Endothelial cell of umbilical vein (primary cell): ENCODE measurements around the gene ADSL. TPM values are rescaled to one million over a fixed set of nuclear protein-coding genes. Genes with fewer than 3 reads are reported as not detected.
A peak's percentile ranks its signal among the peaks of the same experiment; 100 is the strongest.

Source experiments
- Bru-seq: library from RNA; stranded (reverse); fragments of 400-500 nt; gene quantifications from one replicate; lab custom pipeline; 2021; lab: Mats Ljungman, UMichigan
- BruChase-seq, 2 experiments: library from RNA; stranded (reverse); fragments of 400-500 nt; gene quantifications; one replicate each; lab custom pipeline; 2021; lab: Mats Ljungman, UMichigan
- BruUV-seq: library from RNA; stranded (reverse); fragments of 400-500 nt; replicated peaks from 2 replicates; lab custom pipeline; 2021; lab: Mats Ljungman, UMichigan
- CTCF ChIA-PET: fragments of 300-600, 350-600 bp; sonication (Branson Sonifier 250); formaldehyde crosslinking; loops from one replicate; lab custom pipeline; 2021; ENCODE audit warnings: antibody characterized with exemption, inconsistent platforms; lab: Charles Lee
- POLR2A ChIA-PET: fragments of 300-600, 350-600 bp; sonication (Branson Sonifier 250); formaldehyde crosslinking; loops from one replicate; lab custom pipeline; 2021; ENCODE audit warnings: antibody characterized with exemption, inconsistent platforms; lab: Charles Lee
- DNase-seq: peaks from one replicate; pipeline ENCODE4 v3.0.0-alpha.2; 2011; ENCODE audit warnings: low read depth, low spot score
- FAIRE-seq: peaks from 2 replicates; lab custom pipeline; 2011; peaks lifted over from hg19 to GRCh38; lab: Jason Lieb, UNC
- H2AFZ ChIP-seq: 2 replicates; pipeline ENCODE4 v1.6.0; 2012; ENCODE audit warnings: low read depth, low read length, control low read depth, inconsistent platforms
- H3K27ac ChIP-seq: 2 replicates; pipeline ENCODE4 v1.5.1; 2011; ENCODE audit warnings: low read depth, mild to moderate bottlenecking, control low read depth, low read length, moderate library complexity; ENCODE audit not compliant: insufficient read depth
- H3K27me3 ChIP-seq, 2 experiments: 2 replicates each; pipeline versions ENCODE4 v1.6.0 to v1.6.1; 2011; ENCODE audit warnings: low read length in 2 of 2, mixed read lengths in 1 of 2; ENCODE audit not compliant: control insufficient read depth in 2 of 2, insufficient read depth in 2 of 2
- H3K36me3 ChIP-seq, 2 experiments: 2 replicates in 1 of 2; 3 replicates in 1 of 2; pipeline ENCODE4 v1.5.1; 2011; ENCODE audit warnings: low read length in 2 of 2, mild to moderate bottlenecking in 1 of 2, moderate library complexity in 1 of 2; ENCODE audit not compliant: control insufficient read depth in 2 of 2, insufficient read depth in 2 of 2; ENCODE audit errors: extremely low read depth in 1 of 2
- H3K4me1 ChIP-seq: 3 replicates; pipeline ENCODE4 v1.5.1; 2011; ENCODE audit warnings: mild to moderate bottlenecking, low read length; ENCODE audit not compliant: control insufficient read depth, insufficient read depth; ENCODE audit errors: extremely low read depth
- H3K4me2 ChIP-seq: 2 replicates; pipeline ENCODE4 v1.6.1; 2011; ENCODE audit warnings: low read length, control low read depth, mixed read lengths; ENCODE audit not compliant: insufficient read depth
- H3K4me3 ChIP-seq, 3 experiments: fragments of 200-600 bp in 1 of 3; sonication (generic), shearing (Covaris generic) in 1 of 3; replicated peaks in 1 of 3; 2 replicates each; pipeline ENCODE4 v1.5.1; 2011 to 2016; ENCODE audit warnings: control low read depth in 3 of 3, low read length in 3 of 3, mild to moderate bottlenecking in 2 of 3, inconsistent platforms in 1 of 3, low read depth in 1 of 3, moderate library complexity in 1 of 3; ENCODE audit not compliant: insufficient read depth in 1 of 3
- H3K79me2 ChIP-seq: 2 replicates; pipeline ENCODE4 v1.6.0; 2012; ENCODE audit warnings: low read length, inconsistent platforms; ENCODE audit not compliant: control insufficient read depth, insufficient read depth
- H3K9ac ChIP-seq: replicated peaks from 2 replicates; pipeline ENCODE3; 2011; ENCODE audit warnings: low read length, control low read depth; ENCODE audit not compliant: insufficient read depth; ENCODE audit errors: extremely low read depth
- H3K9me1 ChIP-seq: replicated peaks from 3 replicates; pipeline ENCODE4 v1.6.0; 2011; ENCODE audit warnings: mild to moderate bottlenecking, low read length; ENCODE audit not compliant: control insufficient read depth, insufficient read depth; ENCODE audit errors: extremely low read depth
- H3K9me3 ChIP-seq: replicated peaks from 2 replicates; pipeline ENCODE4 v1.5.1; 2012; ENCODE audit warnings: low read length, inconsistent platforms; ENCODE audit not compliant: control insufficient read depth, insufficient read depth
- H4K20me1 ChIP-seq: replicated peaks from 2 replicates; pipeline ENCODE3; 2011; ENCODE audit warnings: mild to moderate bottlenecking, low read length; ENCODE audit not compliant: control insufficient read depth, insufficient read depth; ENCODE audit errors: extremely low read depth
- CTCF ChIP-seq, 2 donors: IDR thresholded peaks; 1 replicate in 1 of 2; 2 replicates in 1 of 2; pipeline ENCODE4 v1.5.1; 2011; ENCODE audit warnings: low read length in 2 of 2, mild to moderate bottlenecking in 2 of 2, moderate library complexity in 2 of 2, control low read depth in 1 of 2, inconsistent platforms in 1 of 2, low read depth in 1 of 2; ENCODE audit not compliant: insufficient read depth in 1 of 2; ENCODE audit errors: extremely low read depth in 1 of 2
- EZH2 ChIP-seq: IDR thresholded peaks from 2 replicates; pipeline ENCODE4 v1.6.1; 2012; ENCODE audit warnings: borderline replicate concordance, low read depth, mild to moderate bottlenecking, moderate library complexity, low read length, inconsistent platforms; ENCODE audit not compliant: severe bottlenecking
- FOS ChIP-seq: IDR thresholded peaks from 2 replicates; pipeline ENCODE4 v1.6.1; 2011; ENCODE audit warnings: mild to moderate bottlenecking, low read length, moderate library complexity, borderline replicate concordance; ENCODE audit not compliant: insufficient read depth
- GATA2 ChIP-seq: IDR thresholded peaks from 2 replicates; pipeline ENCODE4 v1.7.0; 2011; ENCODE audit warnings: low read depth, mild to moderate bottlenecking, moderate library complexity, mixed read lengths, low read length; ENCODE audit not compliant: insufficient read length, insufficient read depth
- JUN ChIP-seq: IDR thresholded peaks from 2 replicates; pipeline ENCODE4 v1.6.1; 2011; ENCODE audit warnings: borderline replicate concordance, low read depth; ENCODE audit not compliant: insufficient read length, insufficient read depth
- MAX ChIP-seq: IDR thresholded peaks from 2 replicates; pipeline ENCODE4 v1.6.1; 2011; ENCODE audit not compliant: insufficient read depth, insufficient read length
- MYC ChIP-seq: IDR thresholded peaks from one replicate; pipeline ENCODE4 v1.6.1; 2011; ENCODE audit warnings: mild to moderate bottlenecking, low read depth, low read length
- POLR2A ChIP-seq: IDR thresholded peaks from 2 replicates; pipeline ENCODE4 v1.6.1; 2012; ENCODE audit warnings: low read depth, mild to moderate bottlenecking, control low read depth, low read length
- POLR2AphosphoS5 ChIP-seq: IDR thresholded peaks from 2 replicates; pipeline ENCODE4 v1.6.1; 2012; ENCODE audit warnings: low read depth, mild to moderate bottlenecking, control low read depth, low read length, moderate library complexity; ENCODE audit not compliant: insufficient read depth
- dilution Hi-C: fragments of 300-500 bp; cut with MboI; formaldehyde crosslinking; loops from one replicate; pipeline ENCODE4 v1.15.0; 2019; ENCODE audit warnings: low sequenced_read_pairs; ENCODE audit not compliant: extremely low pct_ligation_motif_present
- intact Hi-C: fragments of 100-400 bp; cut with micrococcal nuclease; formaldehyde crosslinking; loops from one replicate; pipeline ENCODE4 v1.10.0; 2022
- long read RNA-seq: library from polyadenylated mRNA; stranded (forward); transcript quantifications from one replicate; pipeline ENCODE4 v2.0.0, GENCODE V29; 2021
- polyA minus RNA-seq, 3 experiments: library from RNA; depleted of rRNA, polyadenylated mRNA; stranded (reverse); fragments of >200 nt; gene quantifications; 1 replicate in 1 of 3; 2 replicates in 2 of 3; pipeline ENCODE4 v1.2.3, GENCODE V29; 2011
- polyA plus RNA-seq, 4 experiments: library from polyadenylated mRNA; depleted of rRNA in 3 of 4; stranded (reverse) in 3 of 4; unstranded in 1 of 4; fragments of >200 nt; gene quantifications; 2 replicates each; pipeline versions ENCODE4 v1.2.1 to v1.2.3, GENCODE V29; 2011 to 2012; ENCODE audit warnings: missing spikeins in 1 of 4
- total RNA-seq: library from RNA; stranded (reverse); gene quantifications from 2 replicates; pipeline ENCODE4 v1.2.3, GENCODE V29; 2021

The ADSL gene
- total RNA-seq: 86.2 and 103 TPM in 2 replicates
- 110 and 141 TPM in 2 replicates for polyA plus RNA-seq
- polyA plus RNA-seq (2011; cell fraction: cytosol; rRNA removed): 140 and 151 TPM in 2 replicates
- polyA plus RNA-seq (2011; cell fraction: nucleus; rRNA removed): 148 and 166 TPM in 2 replicates
- polyA plus RNA-seq (2012): 81.8 and 116 TPM in 2 replicates
- 120 and 128 TPM in 2 replicates for polyA minus RNA-seq
- polyA minus RNA-seq (2011; cell fraction: cytosol; rRNA and poly(A)+ RNA removed): 58.8 TPM
- 34.9 and 49.4 TPM in 2 replicates for polyA minus RNA-seq (2011; cell fraction: nucleus; rRNA and poly(A)+ RNA removed)
- Bru-seq, nascent RNA: percentile 79 among the genes with signal in this experiment
- BruChase-seq, experiment 1, labeled RNA remaining after a 6-hour chase: percentile 88 among the genes with signal in this experiment
- percentile 87 among the genes with signal in this experiment for BruChase-seq, experiment 2, labeled RNA remaining after a 2-hour chase
- long read RNA-seq, full-length matches to known transcripts: 241 of 269 reads
- long read RNA-seq, partial matches to known transcripts: 6 of 269 reads
- long read RNA-seq, other reads (novel, unspliced or antisense): 22 of 269 reads

GRCh38 chr22:40346185-40347118 lies at the start of gene ADSL:
TSS of gene ADSL (plus strand) at chr22:40346500. CDS start at chr22:40346559, 59 bp downstream.
- peak; percentile 86 for FAIRE-seq
- Histone ChIP-seq H3K9me3 (no peaks in the 10 kb centered on the region), H3K4me3 (peak within 1 kb of the TSS; percentile 76 to 98 (median 90)), H3K27me3 (no peaks in the 10 kb centered on the region), H3K27ac (peak within 1 kb of the TSS; percentile 51), H3K4me1 (peaks cover 16% of the 10 kb centered on the region), H3K4me2 (peak within 1 kb of the TSS; percentile 91), H3K9me1 (no peaks in the 10 kb centered on the region), H3K79me2 (peaks cover 37% of the 10 kb centered on the region), H4K20me1 (no peaks in the 10 kb centered on the region), H2AFZ (peak within 1 kb of the TSS; percentile 93), H3K9ac (peak within 1 kb of the TSS; percentile 80), H3K36me3 (peaks cover 2 to 4% of the 10 kb centered on the region in 2 experiments)
- no TSS peak for BruUV-seq
- POLR2A ChIA-PET: interaction anchor here (1.0 kb wide), 1 partner anchor 302 kb away, joined by 3 read pairs; no protein-coding TSS in a partner anchor
- dilution Hi-C loops: no loop called here
- CTCF ChIA-PET: interaction anchor here (1.0 to 4.0 kb wide), 12 partner anchors 12 to 322 kb away, joined by 3 to 33 read pairs (median 16); partner anchors contain the start of gene TNRC6B
- TF ChIP-seq EZH2: no peak
- peak; percentile 46 for TF ChIP-seq MYC
- TF ChIP-seq FOS: no peak
- TF ChIP-seq POLR2A: peak; percentile 97
- peak; percentile 10 for TF ChIP-seq MAX
- peak in 1 of 2 donors; percentile 34 for TF ChIP-seq CTCF (IDR thresholded peaks at IDR 0.05; ENCODE audit: extremely low read depth in 1 of 2, insufficient read depth in 1 of 2, low read depth in 1 of 2, low read length in 2 of 2)
- peak; percentile 98 for TF ChIP-seq POLR2AphosphoS5
- TF ChIP-seq GATA2: no peak
- no peak for TF ChIP-seq JUN
- intact Hi-C loops: loop anchor here (1.0 to 5.0 kb wide), 6 partner anchors 69 to 814 kb away; partner anchors contain the start of genes RPS19BP1 and TNRC6B
- DNase-seq: peak; percentile 85
